Left renal pelvis (tissue), 4 donors: ENCODE measurements around the gene YPEL4. TPM values are rescaled to one million over a fixed set of nuclear protein-coding genes. Genes with fewer than 3 reads are reported as not detected.

Source experiments
- DNase-seq, 4 donors: peaks; one replicate each; pipeline ENCODE4 v3.0.0-alpha.2; 2013; ENCODE audit warnings: low read depth in 4 of 4, low spot score in 3 of 4
- polyA plus RNA-seq, 4 donors: library from polyadenylated mRNA; unstranded; fragments of 120-200 nt; gene quantifications; one replicate each; pipeline ENCODE4 v1.2.1, GENCODE V29; 2013; ENCODE audit not compliant: insufficient read length in 4 of 4

The YPEL4 gene
- polyA plus RNA-seq, 4 donors: 1.5 to 4.4 (median 3.3) TPM

DNA sequence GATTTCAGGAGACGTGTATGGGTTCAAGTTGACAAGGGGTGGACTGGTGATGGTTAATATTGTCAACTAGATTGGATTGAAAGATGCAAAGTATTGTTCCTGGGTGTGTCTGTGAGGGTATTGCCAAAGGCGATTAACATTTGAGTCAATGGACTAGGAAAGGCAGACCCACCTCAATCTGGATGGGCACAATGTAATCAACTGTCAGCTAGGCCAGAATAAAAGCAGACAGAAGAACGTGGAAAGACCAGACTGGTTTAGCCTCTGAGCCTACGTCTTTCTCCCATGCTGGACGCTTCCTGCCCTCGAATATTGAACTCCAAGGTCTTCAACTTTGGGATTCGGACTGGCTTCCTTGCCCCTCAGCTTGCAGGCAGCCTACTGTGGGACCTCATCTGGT is 1.7 kb upstream of the YPEL4 start:
- DNase-seq: no peak

- DNase-seq: no peak
Observed at GRCh38 chr11:57650739-57651090, 1.0 kb upstream of the YPEL4 start.

DNA sequence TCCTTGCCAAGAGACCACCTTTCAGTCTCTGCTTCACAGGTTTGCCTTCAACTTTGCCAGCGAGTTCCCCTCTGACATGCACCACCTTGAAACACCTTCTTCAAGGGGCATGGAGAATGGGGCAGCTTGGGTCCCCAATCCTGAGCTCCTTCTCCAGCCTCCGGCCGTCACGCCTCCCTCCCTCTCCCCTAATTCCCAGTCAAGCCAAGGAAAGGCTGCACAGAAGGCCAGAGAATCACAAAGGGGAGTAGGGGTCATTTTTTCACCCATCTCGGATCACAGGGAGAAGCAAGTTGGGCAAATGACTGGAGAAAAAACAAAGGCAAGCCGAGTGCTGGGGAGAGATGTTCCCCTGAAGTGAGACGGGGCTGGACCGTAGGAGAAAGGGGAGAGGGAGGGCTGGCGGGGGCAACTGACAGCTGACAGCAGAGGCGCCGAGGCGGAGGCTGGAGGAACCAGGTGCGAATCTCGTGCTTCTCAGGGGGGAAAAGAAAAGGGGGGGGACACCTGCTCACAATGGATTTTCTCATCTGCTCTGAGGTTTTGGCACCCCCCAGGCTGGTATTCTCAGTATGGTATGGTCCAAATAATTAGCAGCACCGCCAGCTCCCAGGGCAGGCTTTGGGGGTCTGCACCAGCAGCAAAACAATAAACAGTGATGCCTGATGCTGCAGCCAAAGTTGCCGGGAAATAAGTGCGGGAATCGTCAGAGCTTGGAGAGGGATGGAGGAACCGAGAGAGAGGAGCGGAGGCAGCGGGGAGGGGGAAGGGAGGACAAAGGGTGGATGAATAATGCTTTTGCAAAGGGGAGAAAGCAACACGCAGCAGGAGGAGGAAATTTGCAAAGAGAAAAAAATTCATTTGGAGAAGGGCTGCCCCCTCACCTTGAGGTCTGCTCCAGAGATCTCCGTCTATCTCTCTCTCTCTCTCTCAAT is 644 bp downstream of the YPEL4 start:
- no peak for DNase-seq

DNA sequence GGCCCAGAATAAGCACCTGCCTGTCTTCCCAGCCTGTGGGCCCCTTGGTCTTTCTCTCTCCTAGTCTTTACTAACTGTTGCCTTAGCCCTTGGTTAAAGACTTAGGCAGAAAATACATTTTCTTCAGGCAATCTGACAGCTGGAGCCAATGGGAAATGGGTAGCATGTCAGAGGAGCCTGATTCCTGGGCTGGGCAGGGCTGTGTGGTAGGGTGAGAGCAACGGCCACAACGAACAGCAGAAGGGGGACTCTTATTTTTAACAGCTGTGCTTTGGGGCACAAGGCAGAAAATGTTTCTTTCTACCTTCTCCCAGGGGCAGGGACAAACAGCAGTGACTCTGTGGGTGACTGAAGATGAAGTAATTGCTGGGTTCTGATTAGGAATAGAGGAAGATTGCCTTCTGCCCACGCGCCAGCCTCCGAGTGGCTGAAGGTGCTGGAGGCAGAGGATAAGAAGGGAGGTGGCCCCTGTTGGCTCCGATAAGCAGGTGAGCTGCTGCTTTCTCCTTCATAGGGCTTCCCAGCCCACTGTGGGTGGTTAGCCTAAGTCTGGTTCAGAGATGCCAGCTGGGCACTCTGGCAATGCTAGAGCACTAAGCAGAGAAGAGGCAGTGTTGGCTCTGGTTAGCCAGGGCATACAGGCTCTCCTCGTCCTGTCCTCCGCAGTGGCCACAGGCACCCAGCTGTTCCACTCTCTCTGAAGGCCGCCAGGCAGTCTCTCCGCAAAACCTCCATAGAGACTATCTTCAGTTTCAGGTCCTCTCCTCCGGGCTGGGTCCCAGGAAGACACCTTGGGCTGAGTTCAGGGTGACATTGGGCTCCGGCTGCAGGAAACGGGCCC is 1.5 kb downstream of the YPEL4 start:
- DNase-seq: no peak

DNA sequence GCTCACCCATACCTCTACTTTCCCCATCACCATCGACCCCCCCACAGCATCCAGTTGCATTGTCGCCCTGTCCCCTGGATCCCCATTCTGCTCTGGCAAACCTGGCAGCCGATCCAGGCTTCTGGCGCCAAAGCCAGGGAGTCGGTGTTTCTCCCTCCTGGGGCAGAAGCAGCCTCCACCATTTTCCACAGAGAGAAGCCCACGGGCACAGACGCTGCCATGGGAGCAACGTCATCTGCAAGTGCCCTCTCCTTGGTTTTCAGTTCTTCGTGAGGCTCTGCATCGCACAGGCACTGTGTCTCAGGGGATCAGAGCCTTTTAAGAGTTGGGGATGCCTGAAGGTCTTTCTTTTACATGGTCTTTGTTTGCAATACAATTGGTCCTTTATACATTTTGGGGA is 2.3 kb downstream of the YPEL4 start:
- DNase-seq: no peak

GRCh38 chr11:57646799-57647303 is 2.9 kb downstream of the YPEL4 start:
- DNase-seq: no peak

GRCh38 chr11:57646194-57646798 is 3.4 kb downstream of the YPEL4 start:
- DNase-seq: no peak

DNA sequence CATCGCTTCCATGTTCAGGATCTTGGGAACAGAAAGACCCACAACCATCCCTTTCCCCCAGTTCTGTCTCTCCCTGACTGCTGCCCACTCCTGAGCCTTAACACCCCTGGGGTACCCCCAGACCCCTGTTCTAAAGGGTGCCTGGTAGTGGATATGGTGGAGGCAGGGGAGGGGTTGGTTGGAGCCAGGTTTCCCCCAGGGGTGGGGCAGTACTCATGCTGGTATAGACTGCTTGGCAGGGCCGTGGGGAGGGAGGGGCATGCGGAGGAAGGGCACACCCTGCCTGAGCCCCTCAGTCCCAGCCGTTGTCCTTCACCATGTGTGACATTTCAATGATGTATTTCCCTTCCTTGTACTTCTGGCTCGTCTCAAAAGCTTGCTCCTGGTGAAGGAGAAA is 4.0 kb downstream of the YPEL4 start:
- DNase-seq: no peak

GRCh38 chr11:57644748-57645688 is 4.7 kb downstream of the YPEL4 start:
- DNase-seq: no peak

- no peak for DNase-seq
Observed at GRCh38 chr11:57643802-57644201, 5.9 kb downstream of the YPEL4 start.

- DNase-seq: no peak
Observed at GRCh38 chr11:57641011-57641807, 8.5 kb downstream of the YPEL4 start.

DNA sequence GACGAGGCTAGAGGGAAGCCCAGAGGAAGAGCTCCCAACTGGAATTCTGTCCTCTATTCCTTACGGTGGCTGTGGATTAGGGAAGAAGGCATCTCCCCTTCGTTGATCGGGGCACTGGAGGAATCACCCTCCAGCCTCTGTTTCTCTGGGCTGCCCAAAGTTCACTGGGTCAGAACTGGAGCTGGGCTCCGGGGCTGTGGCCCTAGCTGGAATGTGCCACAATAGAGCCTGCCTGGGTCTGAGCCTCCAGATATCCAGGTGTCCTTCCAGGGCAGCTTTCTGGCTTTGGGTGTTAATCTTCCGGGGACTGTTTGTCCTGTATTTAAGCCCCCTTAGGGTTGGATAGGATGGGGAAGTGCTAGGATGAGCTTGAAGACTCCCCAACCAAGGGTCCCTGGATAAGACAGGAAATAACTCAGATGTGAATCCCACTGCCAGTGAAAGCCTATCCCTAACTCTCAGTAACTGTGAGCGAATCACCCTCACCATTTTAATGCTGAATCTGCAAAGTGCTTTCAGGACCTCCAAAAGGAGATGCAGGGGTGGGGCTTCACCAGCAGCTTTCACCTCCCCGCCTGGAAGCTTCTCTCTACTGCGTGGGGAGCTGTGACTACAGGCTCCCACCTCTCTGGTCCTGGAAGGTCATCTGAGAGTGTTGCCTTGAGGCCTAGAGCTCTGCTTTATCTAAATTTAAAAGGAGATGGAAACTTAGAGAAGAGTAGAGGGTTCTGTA is 9.5 kb downstream of the YPEL4 start:
- DNase-seq: no peak

DNA sequence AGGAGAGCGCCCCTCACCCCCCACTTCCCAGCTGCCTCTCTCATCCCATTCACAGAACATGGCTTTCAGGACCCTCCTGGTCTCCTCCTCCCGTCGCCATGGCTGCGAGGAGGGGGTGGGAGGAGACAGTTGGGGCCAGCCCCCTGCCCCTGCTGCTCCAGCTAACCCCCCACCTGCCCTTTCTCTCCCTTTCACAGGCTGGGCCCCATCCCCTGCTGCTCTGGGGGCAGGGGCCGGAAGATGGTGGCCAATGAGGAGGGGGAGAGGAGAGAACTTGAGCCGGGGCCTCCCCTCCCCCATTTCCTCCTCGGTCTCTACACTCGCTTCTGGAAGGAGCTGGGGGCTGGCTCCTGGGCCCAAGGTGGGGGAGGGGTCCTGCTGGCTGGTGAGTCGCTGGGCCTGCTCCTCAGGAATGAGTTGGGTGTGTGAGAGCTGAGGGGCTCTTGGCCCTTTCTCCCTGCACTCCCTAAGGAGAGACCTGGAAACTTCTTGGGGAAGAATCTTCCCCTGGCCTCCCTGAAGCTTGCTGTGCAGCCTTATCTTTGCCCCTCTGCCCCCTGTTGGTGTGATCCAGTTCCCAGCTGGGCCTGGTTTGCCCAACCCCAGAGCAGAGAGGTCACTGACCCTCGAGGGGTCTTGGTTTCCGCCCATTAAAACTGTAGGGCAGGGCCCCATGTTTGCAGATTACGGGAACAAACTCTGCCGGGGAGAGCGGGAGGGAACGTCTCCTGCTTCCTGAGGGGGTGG is 10.2 kb downstream of the YPEL4 start:
- peak; percentile 81 to 93 (median 88) for DNase-seq

DNA sequence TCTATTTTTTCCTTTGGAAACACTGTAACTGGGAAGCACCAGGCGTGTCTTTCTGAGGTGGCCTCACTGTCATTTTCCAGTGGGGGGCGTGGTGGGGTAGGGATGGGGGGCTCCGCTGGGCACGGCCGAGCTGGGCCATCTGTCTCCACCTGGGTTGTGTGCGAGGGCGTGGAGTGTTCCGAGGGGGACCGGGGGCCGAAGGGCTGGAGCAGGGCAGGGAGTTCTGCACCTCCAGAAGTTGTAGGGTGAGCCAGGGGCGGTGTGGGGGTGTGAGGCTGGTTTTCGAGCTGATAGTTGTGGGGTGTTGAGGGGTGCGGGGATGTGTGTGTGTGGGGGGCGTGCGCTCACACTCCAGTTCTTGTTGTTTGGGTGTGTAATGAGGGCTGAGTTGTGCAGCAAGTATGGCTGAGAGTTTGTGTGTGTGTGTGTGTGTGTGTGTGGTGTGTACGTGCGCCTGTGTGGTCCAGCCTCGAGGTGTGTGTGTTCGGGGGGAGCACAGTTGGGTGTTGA is 10.8 kb downstream of the YPEL4 start:
- no peak for DNase-seq

DNA sequence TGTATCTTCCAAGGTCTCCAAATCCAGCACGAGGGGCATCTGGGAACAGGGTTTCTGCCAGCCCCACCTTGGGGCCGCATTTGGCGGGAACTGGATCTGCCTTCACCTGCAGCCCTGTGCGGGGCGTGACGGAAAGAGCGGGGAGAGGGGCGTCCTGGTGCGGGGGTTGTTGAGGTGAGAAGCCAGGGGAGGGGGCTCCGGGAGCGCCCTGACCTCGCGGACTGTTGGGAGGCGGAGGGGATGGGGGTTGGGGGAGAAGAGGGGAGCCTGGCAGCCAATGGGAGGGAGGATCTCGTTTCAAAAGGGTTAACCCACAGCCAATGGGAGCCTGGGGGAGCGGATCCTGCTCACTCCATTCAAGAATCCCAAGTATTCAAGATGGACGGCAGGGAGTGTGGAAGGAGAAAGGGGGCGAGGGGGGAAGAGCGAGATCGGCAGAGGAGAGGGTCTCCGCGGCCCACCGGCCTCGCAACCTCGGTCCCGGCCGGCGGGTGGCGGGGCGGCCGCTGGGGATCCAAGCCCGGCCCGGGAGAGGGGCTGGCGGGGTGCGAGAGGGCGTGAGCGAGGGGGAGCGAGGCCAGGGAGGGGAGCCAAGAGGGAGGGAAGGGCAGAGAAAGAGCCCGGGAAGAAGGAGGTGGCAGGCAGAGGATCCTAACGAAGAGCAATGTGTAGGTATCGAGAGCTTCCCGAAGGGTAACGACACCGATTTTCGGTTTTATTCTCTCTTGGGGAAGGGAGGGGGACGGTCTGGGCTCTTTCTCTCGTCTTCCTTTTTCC is 11.5 kb downstream of the YPEL4 start:
- DNase-seq: peak; percentile 81 to 90 (median 83)

GRCh38 chr11:57637626-57638004 is 12.1 kb downstream of the YPEL4 start:
- DNase-seq: no peak

DNA sequence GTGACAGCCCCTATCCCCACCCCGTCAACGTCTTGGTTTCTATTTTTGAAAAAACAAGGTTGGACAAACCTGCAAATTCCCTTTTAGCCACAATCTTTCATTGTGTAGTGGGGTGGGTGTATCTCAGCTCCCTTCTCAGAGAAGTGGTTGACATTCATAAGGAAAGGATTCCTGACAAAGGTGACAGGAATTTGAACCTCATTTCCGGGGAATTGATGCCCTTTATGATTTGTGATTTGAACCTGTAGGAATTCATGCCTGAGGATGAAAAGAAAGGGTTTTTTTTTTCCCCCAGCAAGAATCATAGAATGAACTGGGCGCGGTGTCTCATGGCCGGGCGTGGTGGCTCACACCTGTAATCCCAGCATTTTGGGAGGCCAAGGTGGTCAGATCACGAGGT is 14.5 kb downstream of the YPEL4 start:
- DNase-seq: no peak
